ENCODE measurements around the gene LRRTM4.

GRCh38 chr2:77428946-77429345 is 93.2 kb downstream of the LRRTM4 start:
- TF ChIP-seq CTCF (conservative IDR thresholded peaks at IDR 0.05; ENCODE audit: low read length) (no peak), EZH2phosphoT487 (IDR thresholded peaks at IDR 0.05; ENCODE audit: borderline replicate concordance, low read depth, low read length) (no peak)
